ENCODE data around the gene CAT.

CAT gene

DNA sequence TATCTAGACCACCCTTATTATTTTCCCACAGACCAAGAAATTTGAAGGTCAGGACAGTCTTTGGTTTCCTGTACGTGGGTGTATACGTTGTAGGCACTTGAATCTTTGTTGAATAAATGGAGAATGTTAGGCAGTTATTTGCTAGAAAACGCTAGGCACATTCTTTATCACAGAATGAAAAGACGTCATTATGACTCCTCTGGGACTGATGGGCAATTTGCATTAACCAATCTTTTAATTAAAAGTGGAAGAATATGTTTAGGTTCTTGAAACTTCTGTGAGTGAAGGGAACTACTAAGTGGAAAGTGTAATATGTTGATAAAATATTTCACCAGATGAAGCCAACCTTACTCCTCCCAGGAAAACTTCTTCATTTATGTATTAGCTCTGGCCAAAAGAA is 5.7 kb downstream of the CAT start:
- in situ Hi-C loops (cut with HindIII; ENCODE audit: low sequenced_read_pairs) = no loop called here
- DNase-seq (ENCODE audit: low read depth, low spot score) = no peak
- TF ChIP-seq, protein P1, sequence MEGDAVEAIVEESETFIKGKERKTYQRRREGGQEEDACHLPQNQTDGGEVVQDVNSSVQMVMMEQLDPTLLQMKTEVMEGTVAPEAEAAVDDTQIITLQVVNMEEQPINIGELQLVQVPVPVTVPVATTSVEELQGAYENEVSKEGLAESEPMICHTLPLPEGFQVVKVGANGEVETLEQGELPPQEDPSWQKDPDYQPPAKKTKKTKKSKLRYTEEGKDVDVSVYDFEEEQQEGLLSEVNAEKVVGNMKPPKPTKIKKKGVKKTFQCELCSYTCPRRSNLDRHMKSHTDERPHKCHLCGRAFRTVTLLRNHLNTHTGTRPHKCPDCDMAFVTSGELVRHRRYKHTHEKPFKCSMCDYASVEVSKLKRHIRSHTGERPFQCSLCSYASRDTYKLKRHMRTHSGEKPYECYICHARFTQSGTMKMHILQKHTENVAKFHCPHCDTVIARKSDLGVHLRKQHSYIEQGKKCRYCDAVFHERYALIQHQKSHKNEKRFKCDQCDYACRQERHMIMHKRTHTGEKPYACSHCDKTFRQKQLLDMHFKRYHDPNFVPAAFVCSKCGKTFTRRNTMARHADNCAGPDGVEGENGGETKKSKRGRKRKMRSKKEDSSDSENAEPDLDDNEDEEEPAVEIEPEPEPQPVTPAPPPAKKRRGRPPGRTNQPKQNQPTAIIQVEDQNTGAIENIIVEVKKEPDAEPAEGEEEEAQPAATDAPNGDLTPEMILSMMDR (IDR thresholded peaks at IDR 0.05; ENCODE audit: low read depth, low read length) = no peak
- no peak overlapping the region for H3K4me3 ChIP-seq (ENCODE audit: low read depth, low read length)

DNA sequence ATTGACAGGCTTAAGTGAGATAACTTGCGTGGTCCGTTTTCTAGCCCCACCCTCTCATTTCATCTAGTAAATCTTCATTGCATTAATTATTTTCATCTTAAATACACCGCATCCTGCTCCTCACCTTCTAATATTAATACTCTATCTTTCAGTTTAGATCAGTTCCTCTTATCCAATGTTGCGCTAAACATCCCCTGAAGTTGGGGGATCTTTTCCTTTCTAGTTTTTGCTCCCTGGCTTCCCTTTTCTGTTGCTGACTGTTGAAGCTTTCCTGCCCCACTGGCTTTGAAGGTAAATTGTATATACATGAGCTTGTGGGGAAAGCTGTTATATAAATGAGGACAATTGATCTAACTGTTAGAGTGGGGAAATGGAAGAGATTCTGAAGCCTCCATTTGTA is 7.2 kb downstream of the CAT start:
- DNase-seq (ENCODE audit: low read depth, low spot score) = no peak
- in situ Hi-C loops (cut with HindIII; ENCODE audit: low sequenced_read_pairs) = no loop called here
- TF ChIP-seq, protein P1 (IDR thresholded peaks at IDR 0.05; ENCODE audit: low read depth, low read length) = no peak
- H3K4me3 ChIP-seq (ENCODE audit: low read depth, low read length) = no peak overlapping the region

DNA sequence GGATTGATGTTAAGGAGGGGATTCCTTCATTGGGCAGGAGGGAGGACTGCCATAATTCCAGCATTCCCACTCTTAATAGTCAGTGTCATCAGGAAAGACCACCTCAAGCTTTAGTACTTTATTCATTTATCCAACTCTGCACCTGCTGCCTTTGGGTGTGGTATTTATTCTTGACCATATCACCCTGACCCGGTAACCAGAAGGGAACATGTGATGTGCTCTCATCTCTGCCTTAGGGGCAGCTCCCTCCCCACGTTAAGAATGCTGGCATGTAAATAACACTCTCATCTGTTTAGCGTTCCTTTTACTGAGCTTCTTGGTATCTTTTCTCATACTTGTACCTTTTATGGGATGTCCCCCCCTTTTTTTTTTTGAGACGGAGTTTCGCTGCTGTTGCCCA is 7.7 kb downstream of the CAT start:
- TF ChIP-seq, protein P1 (IDR thresholded peaks at IDR 0.05; ENCODE audit: low read depth, low read length) = no peak
- no peak for DNase-seq (ENCODE audit: low read depth, low spot score)
- no peak overlapping the region for H3K4me3 ChIP-seq (ENCODE audit: low read depth, low read length)
- in situ Hi-C loops (cut with HindIII; ENCODE audit: low sequenced_read_pairs) = no loop called here

DNA sequence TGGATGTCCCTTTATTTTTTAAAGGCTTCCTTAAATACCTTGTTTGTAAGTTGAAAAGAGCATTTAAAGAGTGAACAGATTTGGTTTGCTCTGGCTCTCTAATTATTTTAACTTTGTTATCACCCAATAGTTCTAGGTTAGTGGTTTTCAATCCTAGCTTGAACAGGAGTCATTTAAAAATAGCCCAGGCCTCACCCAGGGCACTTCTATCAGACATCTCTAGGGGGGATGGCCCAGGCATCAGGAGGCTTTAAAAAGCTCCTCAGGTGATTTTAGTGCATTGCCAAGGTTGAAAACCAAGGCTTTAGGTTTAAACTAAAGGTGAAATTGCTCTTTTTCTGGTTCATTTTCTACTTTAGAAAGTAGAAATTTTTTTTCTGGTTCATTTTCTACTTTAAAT is 8.3 kb downstream of the CAT start:
- TF ChIP-seq, protein P1 (IDR thresholded peaks at IDR 0.05; ENCODE audit: low read depth, low read length) = no peak
- no peak overlapping the region for H3K4me3 ChIP-seq (ENCODE audit: low read depth, low read length)
- in situ Hi-C loops (cut with HindIII; ENCODE audit: low sequenced_read_pairs) = no loop called here
- DNase-seq (ENCODE audit: low read depth, low spot score) = no peak

DNA sequence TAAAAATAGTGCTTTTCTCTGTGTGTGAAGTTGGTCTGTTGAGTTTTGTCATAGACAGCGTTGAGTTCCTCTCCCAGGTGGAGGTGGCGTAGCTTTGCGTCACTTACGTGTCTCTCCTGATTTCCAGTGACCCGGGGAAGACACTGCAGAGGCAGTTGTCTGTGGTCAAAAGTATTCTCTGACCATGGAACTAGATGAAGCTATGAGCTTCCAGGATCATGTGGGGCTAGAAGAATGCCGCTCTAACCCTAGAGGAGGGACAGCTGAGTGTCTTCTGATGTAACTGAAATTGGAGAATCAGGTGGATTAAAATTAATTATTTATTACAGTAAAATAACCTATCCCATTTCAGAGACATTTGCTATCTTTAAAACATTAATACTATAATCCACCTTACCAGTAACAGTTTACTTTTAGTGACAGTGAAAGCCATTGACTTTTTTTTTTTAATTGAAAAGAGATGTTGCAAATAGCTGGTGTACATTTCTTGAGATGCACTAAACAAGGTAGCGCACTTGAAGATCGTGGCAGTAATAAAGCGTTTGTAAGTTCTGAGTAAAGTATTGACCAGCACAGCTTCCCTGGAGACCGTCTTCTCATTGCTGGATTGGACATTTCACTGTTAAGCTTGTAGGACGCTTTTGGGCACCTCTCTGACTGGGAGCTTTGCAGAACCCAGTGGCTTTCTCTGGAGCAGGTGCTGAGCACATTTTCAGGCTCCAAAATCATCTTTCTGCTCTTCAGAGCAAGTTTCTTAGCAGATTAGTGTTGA is 9.7 kb downstream of the CAT start:
- TF ChIP-seq, protein P1 (IDR thresholded peaks at IDR 0.05; ENCODE audit: low read depth, low read length) = no peak
- in situ Hi-C loops (cut with HindIII; ENCODE audit: low sequenced_read_pairs) = no loop called here
- H3K4me3 ChIP-seq (ENCODE audit: low read depth, low read length) = no peak overlapping the region

DNA sequence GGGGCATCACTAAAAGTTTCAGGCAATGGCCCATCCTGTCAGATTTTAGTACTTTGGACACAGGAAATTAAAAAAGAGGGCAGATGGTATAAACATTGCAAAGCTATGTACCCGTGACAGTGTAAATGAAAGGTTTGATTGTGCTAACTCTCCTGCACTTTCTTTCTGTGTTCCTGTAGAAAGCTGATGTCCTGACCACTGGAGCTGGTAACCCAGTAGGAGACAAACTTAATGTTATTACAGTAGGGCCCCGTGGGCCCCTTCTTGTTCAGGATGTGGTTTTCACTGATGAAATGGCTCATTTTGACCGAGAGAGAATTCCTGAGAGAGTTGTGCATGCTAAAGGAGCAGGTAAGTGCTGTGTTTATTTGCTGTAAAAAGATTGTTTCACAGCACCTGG is 10.3 kb downstream of the CAT start:
- no peak overlapping the region for H3K4me3 ChIP-seq (ENCODE audit: low read depth, low read length)
- DNase-seq (ENCODE audit: low read depth, low spot score) = peak; percentile 54
- in situ Hi-C loops (cut with HindIII; ENCODE audit: low sequenced_read_pairs) = no loop called here
- TF ChIP-seq, protein P1 (IDR thresholded peaks at IDR 0.05; ENCODE audit: low read depth, low read length) = no peak

More for the DNA sequence above, 9.7 kb downstream of the CAT start:
- no peak for DNase-seq (ENCODE audit: low read depth, low spot score)
